NCI-H146 (cell line): ENCODE data around the gene PRXL2A.

ENCODE experiments used
- DNase-seq: peaks from one replicate; lab custom pipeline; 2025; lab: John Stamatoyannopoulos, UW

PRXL2A gene

GRCh38 chr10:80444646-80445319, 36.4 kb downstream of the PRXL2A start:
- DNase-seq, result peak; percentile 57

GRCh38 chr10:80447436-80448190, 39.3 kb downstream of the PRXL2A start:
- DNase-seq, result no peak

- no peak for DNase-seq
Observed at GRCh38 chr10:80448209-80448942, 40.0 kb downstream of the PRXL2A start.

- no peak for DNase-seq
Observed at GRCh38 chr10:80449520-80449919, 41.2 kb downstream of the PRXL2A start.

GRCh38 chr10:80451132-80451531, 42.8 kb downstream of the PRXL2A start:
- DNase-seq, result no peak

- no peak for DNase-seq
Observed at GRCh38 chr10:80452069-80452468, 43.7 kb downstream of the PRXL2A start.

- no peak for DNase-seq
Observed at GRCh38 chr10:80452640-80453039, 44.3 kb downstream of the PRXL2A start.

- no peak for DNase-seq
Observed at GRCh38 chr10:80453056-80453841, 44.9 kb downstream of the PRXL2A start.

GRCh38 chr10:80453842-80454512, 45.6 kb downstream of the PRXL2A start, which contains the start of gene TSPAN14:
Gene TSPAN14, plus strand, starts transcription at chr10:80454310. Its CDS starts 34,924 bp downstream, at chr10:80489234.
- peak; percentile 80 for DNase-seq

- peak; percentile 65 for DNase-seq
Observed at GRCh38 chr10:80454513-80455460, 46.4 kb downstream of the PRXL2A start.

- no peak for DNase-seq
Observed at GRCh38 chr10:80455461-80456349, 47.4 kb downstream of the PRXL2A start.

- DNase-seq, result no peak
Observed at GRCh38 chr10:80457554-80458262, 49.4 kb downstream of the PRXL2A start.

GRCh38 chr10:80458263-80458625, 49.9 kb downstream of the PRXL2A start:
- no peak for DNase-seq

GRCh38 chr10:80458638-80459037, 50.3 kb downstream of the PRXL2A start:
- DNase-seq, result no peak

GRCh38 chr10:80459047-80459865, 50.9 kb downstream of the PRXL2A start:
- no peak for DNase-seq

- DNase-seq, result peak; percentile 41
Observed at GRCh38 chr10:80460399-80461207, 52.3 kb downstream of the PRXL2A start.
